Measurements from ENCODE around the gene ALAD. TPM values are rescaled to one million over a fixed set of nuclear protein-coding genes. Genes with fewer than 3 reads are reported as not detected.

The ALAD gene
- total and polyA plus RNA-seq, 5 donors: 29.9 to 43.6 (median 41.3) TPM

- ATAC-seq: no peak
- H3K9me3 ChIP-seq (ENCODE audit: control insufficient read depth, low read length): no peaks in the 10 kb centered on the region
- WGBS: 68% methylated on average over 2 of the region's 2 CpGs
- intact Hi-C loops (cut with DNase I): no loop called here
- no peak overlapping the region for H3K27ac ChIP-seq (ENCODE audit: low read length)
- H3K27me3 ChIP-seq (ENCODE audit: control insufficient read depth, insufficient read depth): no peaks in the 10 kb centered on the region
- H3K4me1 ChIP-seq (ENCODE audit: control insufficient read depth, insufficient read depth, low read length): peaks cover 8% of the 10 kb centered on the region
- no peak for DNase-seq
- H3K4me3 ChIP-seq (ENCODE audit: low read length): no peak overlapping the region
Measured at GRCh38 chr9:113345190-113345589, 55.9 kb downstream of the ALAD start.

GRCh38 chr9:113343732-113344231, 57.3 kb downstream of the ALAD start:
- intact Hi-C loops (cut with DNase I): no loop called here
- Histone ChIP-seq H3K9me3 (ENCODE audit: control insufficient read depth, low read length) (no peaks in the 10 kb centered on the region), H3K27ac (ENCODE audit: low read length) (peak overlapping the region; percentile 76), H3K4me1 (ENCODE audit: control insufficient read depth, insufficient read depth, low read length) (peaks cover 3% of the 10 kb centered on the region), H3K4me3 (ENCODE audit: low read length) (no peak overlapping the region), H3K27me3 (ENCODE audit: control insufficient read depth, insufficient read depth) (no peaks in the 10 kb centered on the region)
- ATAC-seq (peak; percentile 83 to 86), DNase-seq (peak; percentile 82 to 89 (median 83))
- 10% methylated on average over 1 of the region's 1 CpG for WGBS

GRCh38 chr9:113341712-113342410, 59.2 kb downstream of the ALAD start:
- Histone ChIP-seq H3K27ac (ENCODE audit: low read length) (no peak overlapping the region), H3K27me3 (ENCODE audit: control insufficient read depth, insufficient read depth) (no peaks in the 10 kb centered on the region), H3K9me3 (ENCODE audit: control insufficient read depth, low read length) (no peaks in the 10 kb centered on the region), H3K4me1 (ENCODE audit: control insufficient read depth, insufficient read depth, low read length) (peaks cover 3% of the 10 kb centered on the region), H3K4me3 (ENCODE audit: low read length) (no peak overlapping the region)
- WGBS: 68% methylated on average over 9 of the region's 9 CpGs
- intact Hi-C loops (cut with DNase I): no loop called here
- DNase-seq (peak in 1 of 3 donors; percentile 51), ATAC-seq (no peak)

- DNase-seq (peak; percentile 88 to 94 (median 94)), ATAC-seq (peak; percentile 94 to 95)
- intact Hi-C loops (cut with DNase I): no loop called here
- under 1% methylated on average over 46 of the region's 46 CpGs for WGBS
- Histone ChIP-seq H3K4me3 (ENCODE audit: low read length) (peak within 1 kb of the TSS; percentile 86), H3K27ac (ENCODE audit: low read length) (peak within 1 kb of the TSS; percentile 74), H3K4me1 (ENCODE audit: control insufficient read depth, insufficient read depth, low read length) (peaks cover 3% of the 10 kb centered on the region), H3K27me3 (ENCODE audit: control insufficient read depth, insufficient read depth) (no peaks in the 10 kb centered on the region), H3K9me3 (ENCODE audit: control insufficient read depth, low read length) (no peaks in the 10 kb centered on the region)
Measured at GRCh38 chr9:113340011-113340699, 60.9 kb downstream of the ALAD start, which contains the start of gene WDR31. Gene WDR31 (minus strand): TSS chr9:113340275. CDS start chr9:113332022, 8,253 bp downstream.

- WGBS: 92% methylated on average over 2 of the region's 2 CpGs
- intact Hi-C loops (cut with DNase I): no loop called here
Measured at GRCh38 chr9:113337714-113338113, 63.4 kb downstream of the ALAD start.

More at GRCh38 chr9:113337714-113338113, 63.4 kb downstream of the ALAD start:
- no peaks in the 10 kb centered on the region for H3K27me3 ChIP-seq (ENCODE audit: control insufficient read depth, insufficient read depth)
- DNase-seq (no peak), ATAC-seq (no peak)
- H3K27ac ChIP-seq (ENCODE audit: low read length): no peak overlapping the region
- no peak overlapping the region for H3K4me3 ChIP-seq (ENCODE audit: low read length)
- no peaks in the 10 kb centered on the region for H3K4me1 ChIP-seq (ENCODE audit: control insufficient read depth, insufficient read depth, low read length)
- H3K9me3 ChIP-seq (ENCODE audit: control insufficient read depth, low read length): no peaks in the 10 kb centered on the region

Other genes starting within 250 kb of the ALAD start
- gene FKBP15, start 180.0 kb downstream of the ALAD start, total RNA-seq: 10 to 100 TPM; 19.5 to 21.2 (median 20.1) TPM
- 11.0 TPM for gene FKBP15, start 180.0 kb downstream of the ALAD start, polyA plus RNA-seq
- 10 to 100 TPM; 11.4 to 20.7 (median 13.7) TPM for gene SLC31A1, start 179.7 kb downstream of the ALAD start, total RNA-seq
- gene SLC31A1, start 179.7 kb downstream of the ALAD start, polyA plus RNA-seq: 6.0 TPM
- 10 to 100 TPM; 29.0 to 39.1 (median 37.0) TPM for gene CDC26, start 125.7 kb downstream of the ALAD start, total RNA-seq
- 50.0 TPM for gene CDC26, start 125.7 kb downstream of the ALAD start, polyA plus RNA-seq
- gene PRPF4, start 125.6 kb downstream of the ALAD start, total RNA-seq: 10 to 100 TPM; 10.0 to 12.8 (median 10.7) TPM
- gene PRPF4, start 125.6 kb downstream of the ALAD start, polyA plus RNA-seq: 7.0 TPM
- gene RNF183, start 97.9 kb downstream of the ALAD start, total RNA-seq: not detected
- gene RNF183, start 97.9 kb downstream of the ALAD start, polyA plus RNA-seq: not detected
- 10 to 100 TPM in 1 of 4 donors, 1 to 10 TPM in 3; 7.4 to 10.1 (median 8.5) TPM for gene WDR31, start 61.0 kb downstream of the ALAD start, total RNA-seq
- 5.4 TPM for gene WDR31, start 61.0 kb downstream of the ALAD start, polyA plus RNA-seq
- gene BSPRY, start 51.7 kb downstream of the ALAD start, total RNA-seq: 1 to 10 TPM in 3 of 4 donors, under 1 TPM in 1; 0.21 to 2.3 (median 1.6) TPM
- 1.4 TPM for gene BSPRY, start 51.7 kb downstream of the ALAD start, polyA plus RNA-seq
- gene HDHD3, start 24.3 kb downstream of the ALAD start, total RNA-seq: 10 to 100 TPM; 11.0 to 20.0 (median 15.9) TPM
- gene HDHD3, start 24.3 kb downstream of the ALAD start, polyA plus RNA-seq: 19.6 TPM
- gene POLE3, start 9.4 kb upstream of the ALAD start, total RNA-seq: 10 to 100 TPM; 19.7 to 22.4 (median 20.5) TPM
- gene POLE3, start 9.4 kb upstream of the ALAD start, polyA plus RNA-seq: 18.0 TPM
- gene C9orf43, start 9.5 kb upstream of the ALAD start, total RNA-seq: under 1 TPM; 0.20 to 0.47 (median 0.20) TPM
- gene C9orf43, start 9.5 kb upstream of the ALAD start, polyA plus RNA-seq: 0.23 TPM
- 100 to 1,000 TPM; 139 to 184 (median 166) TPM for gene RGS3, start 62.4 kb upstream of the ALAD start, total RNA-seq
- gene RGS3, start 62.4 kb upstream of the ALAD start, polyA plus RNA-seq: 107 TPM

All from right cardiac atrium (tissue), 5 donors.